ENCODE data around the gene WDR3.

DNA sequence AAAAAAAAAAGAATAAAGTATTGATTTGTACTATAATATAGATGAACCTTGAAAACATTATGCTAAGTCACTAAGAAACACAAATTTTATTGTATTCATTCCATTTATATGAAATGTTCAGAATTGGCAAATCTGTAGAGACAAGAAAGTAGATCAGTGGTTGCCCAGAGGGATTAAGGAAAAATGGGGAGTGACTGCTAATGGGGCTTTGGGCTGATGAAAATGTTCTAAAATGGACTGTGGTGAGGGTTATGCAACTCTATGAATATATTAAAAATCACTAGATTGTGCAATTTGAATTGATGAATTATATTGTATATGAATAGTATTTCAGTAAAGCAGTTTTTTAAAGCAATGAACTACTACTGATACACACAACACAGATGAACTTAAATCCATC, 10.2 kb upstream of the WDR3 start:
- TF ChIP-seq CTCF (IDR thresholded peaks at IDR 0.05) (no peak), EZH2 (IDR thresholded peaks at IDR 0.05; ENCODE audit: borderline replicate concordance, insufficient read depth, low read depth, low read length, poor library complexity, severe bottlenecking) (no peak)
